Stimulated activated CD8-positive, alpha-beta memory T cell treated with anti-CD3 and anti-CD28 coated beads, Interleukin-15, amount 100 ng/mL, for 24 hours (primary cell): ENCODE data around the gene SH3BP4.
A peak's percentile ranks its signal among the peaks of the same experiment; 100 is the strongest.

Source experiments
- DNase-seq: peaks from one replicate; pipeline ENCODE4 v3.0.0-alpha.2; 2020; ENCODE audit warnings: low read depth

SH3BP4 gene, protein sequence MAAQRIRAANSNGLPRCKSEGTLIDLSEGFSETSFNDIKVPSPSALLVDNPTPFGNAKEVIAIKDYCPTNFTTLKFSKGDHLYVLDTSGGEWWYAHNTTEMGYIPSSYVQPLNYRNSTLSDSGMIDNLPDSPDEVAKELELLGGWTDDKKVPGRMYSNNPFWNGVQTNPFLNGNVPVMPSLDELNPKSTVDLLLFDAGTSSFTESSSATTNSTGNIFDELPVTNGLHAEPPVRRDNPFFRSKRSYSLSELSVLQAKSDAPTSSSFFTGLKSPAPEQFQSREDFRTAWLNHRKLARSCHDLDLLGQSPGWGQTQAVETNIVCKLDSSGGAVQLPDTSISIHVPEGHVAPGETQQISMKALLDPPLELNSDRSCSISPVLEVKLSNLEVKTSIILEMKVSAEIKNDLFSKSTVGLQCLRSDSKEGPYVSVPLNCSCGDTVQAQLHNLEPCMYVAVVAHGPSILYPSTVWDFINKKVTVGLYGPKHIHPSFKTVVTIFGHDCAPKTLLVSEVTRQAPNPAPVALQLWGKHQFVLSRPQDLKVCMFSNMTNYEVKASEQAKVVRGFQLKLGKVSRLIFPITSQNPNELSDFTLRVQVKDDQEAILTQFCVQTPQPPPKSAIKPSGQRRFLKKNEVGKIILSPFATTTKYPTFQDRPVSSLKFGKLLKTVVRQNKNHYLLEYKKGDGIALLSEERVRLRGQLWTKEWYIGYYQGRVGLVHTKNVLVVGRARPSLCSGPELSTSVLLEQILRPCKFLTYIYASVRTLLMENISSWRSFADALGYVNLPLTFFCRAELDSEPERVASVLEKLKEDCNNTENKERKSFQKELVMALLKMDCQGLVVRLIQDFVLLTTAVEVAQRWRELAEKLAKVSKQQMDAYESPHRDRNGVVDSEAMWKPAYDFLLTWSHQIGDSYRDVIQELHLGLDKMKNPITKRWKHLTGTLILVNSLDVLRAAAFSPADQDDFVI

DNA sequence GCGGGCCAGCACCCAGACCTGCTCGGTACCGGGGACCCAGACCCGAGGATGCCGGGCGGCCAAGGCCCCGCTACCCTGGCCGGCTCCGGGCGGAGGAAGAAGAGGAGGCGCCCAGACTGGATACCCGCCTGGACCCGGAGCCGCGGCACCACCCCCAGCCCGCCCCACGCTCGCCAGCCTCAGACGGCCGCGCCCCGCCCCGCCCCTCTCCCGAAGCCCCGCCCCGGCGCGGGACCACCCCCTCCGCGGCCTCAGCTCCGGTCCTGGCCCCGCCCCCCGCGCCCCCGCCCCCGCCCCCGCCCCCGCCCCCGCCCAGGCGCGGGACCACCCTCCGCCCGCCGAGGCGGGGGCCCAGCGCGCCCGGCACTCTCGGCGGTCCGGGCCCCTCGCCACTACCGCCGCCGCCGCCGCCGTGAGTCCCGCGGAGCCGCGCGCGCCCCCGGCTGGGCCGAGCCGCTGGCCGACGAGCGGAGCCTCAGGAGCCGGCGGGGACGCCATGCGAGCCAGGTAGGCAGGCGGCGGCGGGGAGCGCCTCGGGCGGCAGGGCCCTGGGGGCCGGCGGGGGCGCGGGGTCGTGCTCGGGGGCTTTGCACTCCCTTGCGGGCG, at the start of gene SH3BP4:
SH3BP4 (plus strand) TSS at position 354 of the 606 bp plus-strand sequence. CDS start 82,986 bp downstream, outside the sequence.
- peak; percentile 17 for DNase-seq

DNA sequence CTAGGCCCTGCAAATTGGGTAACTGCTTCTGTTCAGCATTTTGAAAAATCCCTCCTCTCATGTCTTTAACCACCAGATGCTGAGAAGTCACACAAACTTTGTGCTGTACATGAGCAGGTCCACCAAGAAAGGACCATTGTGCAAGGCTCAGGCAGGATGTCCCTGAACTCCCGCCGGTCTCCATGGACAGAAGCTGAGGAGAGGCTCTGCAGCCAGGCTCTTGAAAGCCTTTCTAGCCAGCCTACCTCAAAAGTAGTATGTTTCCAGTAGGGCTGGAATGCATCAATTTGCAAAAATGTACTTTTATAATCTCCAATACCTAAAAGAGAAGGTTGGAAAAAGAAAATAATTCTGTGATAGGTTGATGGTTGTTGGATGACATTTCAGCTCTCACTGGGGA, 47.0 kb upstream of the SH3BP4 start:
- no peak for DNase-seq

DNA sequence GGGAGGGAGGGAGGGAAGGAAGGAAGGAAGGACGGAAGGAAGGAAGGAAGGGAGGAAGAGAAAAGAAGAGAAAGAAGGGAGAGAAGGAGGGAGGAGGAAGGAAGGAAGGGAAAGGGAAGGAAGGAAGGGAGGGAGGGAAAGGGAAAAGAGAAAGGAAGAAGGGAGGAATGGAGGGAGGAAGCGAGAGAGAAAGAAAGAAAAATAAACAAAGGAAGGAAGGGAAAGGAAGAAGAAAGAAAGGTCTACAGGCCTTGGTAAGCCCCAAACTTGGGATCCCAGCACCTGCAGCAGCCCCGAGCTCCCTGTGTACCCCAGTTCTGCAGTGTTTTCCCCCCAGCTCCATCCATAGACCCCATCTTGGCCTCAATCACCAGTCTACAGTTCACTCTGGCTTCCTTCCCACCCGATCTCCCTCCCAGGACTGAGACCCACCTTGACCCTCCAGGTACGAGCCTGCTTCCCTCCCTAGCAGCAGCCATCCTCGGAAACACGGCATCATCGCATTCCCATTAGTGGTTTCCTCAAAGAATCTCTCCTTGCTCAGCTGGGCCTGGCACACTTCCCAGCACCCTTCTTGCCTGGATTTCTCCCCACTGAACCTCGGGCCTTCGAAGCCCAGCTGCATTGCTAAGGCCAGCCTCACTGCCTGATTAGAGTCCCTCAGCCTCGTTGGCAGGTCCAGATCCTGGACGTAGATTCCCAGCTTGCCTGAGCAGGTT, 46.1 kb upstream of the SH3BP4 start:
- no peak for DNase-seq

DNA sequence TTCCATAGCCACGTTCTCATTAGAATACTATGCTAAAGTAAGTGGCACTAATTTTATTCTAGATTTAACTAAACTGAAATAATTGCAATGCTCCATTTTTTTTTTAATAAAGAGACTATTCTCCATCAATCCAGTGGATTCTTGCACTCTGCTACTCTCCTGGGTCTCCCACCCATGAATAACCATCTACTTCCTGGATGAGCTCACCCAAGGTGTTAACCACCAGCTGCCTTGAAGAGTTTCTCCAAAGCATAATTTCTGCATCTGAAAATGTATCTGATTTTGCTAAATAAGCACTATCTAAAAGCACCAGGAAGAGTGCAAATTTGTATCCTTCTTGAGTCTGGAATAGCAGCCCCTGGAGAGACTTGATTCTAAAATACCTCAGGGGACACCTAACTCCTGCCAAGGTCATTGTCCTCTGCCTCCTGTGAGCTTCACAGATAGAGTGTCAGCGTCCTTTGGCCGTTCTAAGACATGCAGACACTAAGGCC, 41.6 kb upstream of the SH3BP4 start:
- DNase-seq: no peak

DNA sequence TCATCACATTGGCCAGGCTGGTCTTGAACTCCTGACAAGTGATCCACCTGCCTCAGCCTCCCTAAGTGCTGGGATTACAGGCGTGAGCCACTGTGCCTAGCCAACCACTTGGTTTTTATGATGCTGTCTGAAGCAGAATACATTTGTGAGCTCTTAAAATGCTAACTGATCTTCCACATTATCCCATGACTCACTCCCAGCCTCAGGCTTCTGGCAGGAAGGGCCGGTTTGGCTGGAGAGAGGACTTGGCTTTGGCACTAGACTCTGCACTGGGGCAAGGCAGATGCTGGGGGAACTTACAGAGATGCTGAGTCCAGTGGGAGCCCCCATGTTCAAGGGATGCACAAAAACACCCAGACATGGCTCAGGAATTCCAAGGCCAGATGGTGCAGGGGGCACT, 40.5 kb upstream of the SH3BP4 start:
- no peak for DNase-seq

DNA sequence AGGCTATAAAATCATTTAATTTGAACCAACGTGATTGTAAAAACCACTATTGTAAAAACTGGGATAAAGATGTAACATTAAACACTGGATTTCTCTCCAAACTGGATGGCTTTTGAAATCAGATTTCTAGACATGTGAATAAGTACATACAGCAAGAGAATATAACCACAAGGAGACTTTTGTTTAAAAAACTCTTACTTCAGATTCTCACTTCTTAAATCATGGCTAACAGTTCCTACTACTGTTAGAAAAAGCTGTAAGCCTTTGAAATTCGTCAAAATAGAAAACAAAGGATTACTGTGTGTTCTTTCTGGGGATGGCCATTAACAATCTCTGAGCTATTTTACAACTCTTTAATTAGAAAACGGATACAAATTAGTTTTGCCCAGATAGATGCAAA, 39.4 kb upstream of the SH3BP4 start:
- DNase-seq: no peak

DNA sequence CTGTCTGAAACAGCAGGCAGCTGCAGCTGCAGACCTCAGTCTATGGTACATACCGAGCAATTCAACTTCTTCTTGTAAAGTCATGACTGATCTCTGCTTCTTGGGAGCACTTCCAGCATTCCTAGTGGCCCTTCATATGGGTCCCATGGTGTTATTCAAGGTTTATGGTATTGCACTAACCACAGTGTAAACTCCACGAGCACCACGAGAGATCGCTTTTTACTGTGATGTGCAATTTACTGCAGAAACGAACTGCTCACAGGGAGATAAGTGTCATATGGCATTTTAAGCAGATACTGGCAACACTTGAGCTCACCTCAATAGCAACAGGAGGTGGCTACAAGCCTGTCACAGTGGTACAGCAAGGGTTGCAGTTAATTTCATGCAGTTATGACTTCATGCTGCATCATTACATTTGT, 38.6 kb upstream of the SH3BP4 start:
- no peak for DNase-seq

DNA sequence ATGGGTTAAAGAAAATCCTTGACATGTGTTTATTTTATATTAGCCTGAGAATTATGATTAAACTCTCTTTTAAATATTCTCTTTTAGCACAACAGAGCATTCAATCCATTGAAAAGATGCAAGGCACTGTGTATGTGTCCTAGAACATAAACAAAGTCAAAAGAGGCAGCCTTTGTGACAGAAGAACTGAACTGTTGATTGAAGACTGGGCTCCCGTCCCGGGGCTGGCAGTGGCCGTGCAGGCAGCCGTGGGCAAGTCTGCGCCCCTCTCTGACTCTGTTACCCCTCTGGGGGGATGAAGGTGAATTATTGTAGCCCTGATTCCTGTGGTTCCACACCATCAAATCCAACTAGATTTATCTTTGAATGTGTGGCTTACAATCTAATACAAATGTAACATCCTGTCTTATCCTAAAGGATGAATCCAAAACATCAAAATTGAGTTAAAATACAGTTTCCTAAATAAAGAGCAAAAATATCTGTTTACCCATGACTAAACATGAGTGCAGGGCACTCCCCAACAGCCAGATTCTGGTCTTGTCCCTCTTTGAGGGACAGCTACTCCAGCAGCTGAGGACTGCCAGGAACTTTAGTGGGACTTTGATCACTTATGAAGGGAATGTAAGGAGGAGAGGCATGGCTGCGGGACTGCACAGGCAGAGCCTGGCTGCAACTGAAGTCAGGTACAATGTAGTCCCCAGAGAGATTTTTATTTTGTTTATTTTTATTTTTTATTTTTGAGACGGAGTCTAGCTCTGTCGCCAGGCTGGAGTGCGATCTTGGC, 37.3 kb upstream of the SH3BP4 start:
- no peak for DNase-seq

DNA sequence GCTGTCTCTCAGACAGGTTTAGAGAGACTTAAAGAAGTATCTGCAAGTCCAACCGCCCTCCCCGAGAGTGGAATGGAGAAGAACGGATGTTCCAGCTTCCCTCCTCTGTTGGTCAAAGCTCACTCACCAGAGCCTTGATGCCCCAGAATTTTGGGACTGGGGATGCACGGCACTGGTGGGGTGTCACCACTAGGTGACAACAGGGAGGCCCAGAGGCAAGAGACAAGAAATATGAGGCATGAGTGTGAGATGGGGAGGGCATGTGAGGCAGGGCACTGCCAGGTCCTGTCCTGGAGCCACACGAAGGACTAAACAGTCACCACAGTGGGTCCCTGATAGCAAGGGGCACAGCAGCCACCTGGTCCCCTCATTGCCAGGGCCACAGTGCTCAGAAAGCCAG, 35.1 kb upstream of the SH3BP4 start:
- no peak for DNase-seq

DNA sequence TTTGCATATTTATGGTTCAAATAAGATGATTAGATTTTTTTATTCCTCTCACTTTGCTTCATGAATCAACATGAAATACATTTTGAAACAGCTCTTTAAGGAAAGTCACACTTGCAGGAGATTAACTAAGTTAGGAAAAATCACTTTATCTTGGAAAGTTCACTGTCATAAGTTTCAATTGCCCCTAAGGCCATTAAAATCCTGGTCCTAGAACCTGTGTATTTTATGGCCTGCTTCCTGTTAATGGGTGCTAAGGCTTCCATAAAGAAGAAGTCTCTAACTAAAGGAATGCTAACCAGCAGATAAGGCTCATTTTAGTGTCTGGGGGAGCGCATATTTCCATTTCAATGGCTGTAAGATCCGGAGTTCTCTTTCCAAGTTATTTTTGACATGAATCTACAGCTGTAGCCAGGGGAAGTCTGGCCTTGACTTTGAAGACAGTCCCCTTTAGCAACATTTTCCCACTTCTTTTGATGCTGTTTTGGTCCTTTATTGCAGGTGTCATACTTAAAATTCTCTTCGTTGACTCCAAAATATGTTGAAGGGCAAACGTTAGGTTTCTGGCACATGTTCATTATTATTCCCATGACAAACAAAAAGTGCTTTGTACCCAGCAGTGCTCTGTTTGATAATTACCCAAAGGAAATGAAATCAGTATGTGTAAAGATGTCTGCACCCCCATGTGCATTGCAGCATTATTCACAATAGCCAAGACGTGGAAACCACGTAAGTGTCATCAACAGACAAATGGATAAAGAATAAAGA, 34.4 kb upstream of the SH3BP4 start:
- DNase-seq: no peak

DNA sequence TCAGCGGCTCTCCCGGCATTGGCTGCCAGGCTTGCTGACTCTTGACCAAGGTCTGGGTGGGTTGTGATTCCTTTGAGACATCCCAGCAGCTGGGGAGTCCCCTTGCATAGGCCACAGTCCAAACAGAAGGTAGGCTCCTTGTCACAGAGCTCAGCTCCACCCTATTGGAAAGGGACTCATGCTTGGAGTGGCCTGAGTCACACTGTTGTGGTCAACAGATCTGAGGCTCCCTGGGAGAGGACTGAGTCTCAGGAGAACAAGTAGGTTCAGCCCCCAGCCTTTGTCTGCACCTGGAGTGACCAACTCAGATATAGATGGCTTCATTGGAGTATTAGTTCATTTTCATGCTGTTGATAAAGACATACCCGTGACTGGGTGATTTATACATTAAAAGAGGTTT, 32.1 kb upstream of the SH3BP4 start:
- no peak for DNase-seq

DNA sequence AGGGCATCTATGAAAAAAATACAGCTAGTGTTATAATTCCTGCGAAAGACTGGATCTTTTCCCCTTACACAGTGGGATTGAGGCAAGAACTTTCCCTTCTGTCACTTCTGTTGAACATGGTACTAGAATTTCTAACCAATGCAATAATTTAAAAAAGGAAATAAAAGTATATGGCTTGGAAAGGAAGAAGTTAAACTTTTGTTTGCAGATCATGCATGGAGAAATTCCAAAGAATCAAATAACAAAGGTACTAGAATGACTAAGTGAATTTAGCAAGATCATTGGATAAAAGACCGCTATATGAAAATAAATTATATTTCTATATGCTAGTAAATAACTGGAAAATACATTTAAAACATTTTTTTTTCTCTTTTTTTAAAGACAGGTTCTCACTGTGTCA, 31.0 kb upstream of the SH3BP4 start:
- DNase-seq: no peak

DNA sequence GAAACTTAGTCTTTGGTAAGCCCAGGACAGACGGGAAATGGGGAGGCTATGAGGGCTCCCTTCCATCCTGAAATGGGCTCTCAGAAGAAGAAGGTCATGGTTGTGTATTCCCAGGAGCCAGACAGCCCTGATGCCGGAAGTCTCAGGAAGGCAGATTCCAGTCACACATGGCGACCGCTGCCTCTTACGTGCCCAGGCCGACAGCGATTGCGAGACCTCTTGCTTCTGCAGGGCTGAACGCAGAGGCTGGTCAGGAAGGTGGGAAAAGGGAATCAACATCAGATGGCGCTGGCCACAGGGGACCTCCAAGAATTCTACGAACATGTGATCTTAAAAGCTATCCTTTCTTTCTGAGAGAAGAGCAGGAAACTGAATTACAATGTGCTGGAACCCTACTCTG, 22.8 kb upstream of the SH3BP4 start:
- no peak for DNase-seq

DNA sequence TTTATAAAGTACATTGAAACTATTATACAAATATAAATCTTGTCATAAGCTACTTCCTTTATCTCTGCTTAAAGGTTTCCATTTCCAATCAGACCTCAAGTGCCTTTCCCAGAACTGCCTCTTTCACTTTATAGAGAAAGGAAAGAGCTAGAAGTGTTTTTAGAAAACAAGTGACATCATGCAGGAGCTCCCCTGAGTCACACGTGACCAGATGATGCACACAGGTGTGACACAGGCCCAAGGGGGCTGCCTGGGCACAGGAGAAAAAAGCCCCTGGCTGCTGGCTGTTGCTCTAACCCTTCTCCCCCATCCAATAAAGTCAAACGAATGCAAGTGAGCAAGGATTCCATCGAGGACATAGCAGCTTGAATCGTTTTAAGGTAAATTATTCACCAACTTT, 21.4 kb upstream of the SH3BP4 start:
- no peak for DNase-seq

DNA sequence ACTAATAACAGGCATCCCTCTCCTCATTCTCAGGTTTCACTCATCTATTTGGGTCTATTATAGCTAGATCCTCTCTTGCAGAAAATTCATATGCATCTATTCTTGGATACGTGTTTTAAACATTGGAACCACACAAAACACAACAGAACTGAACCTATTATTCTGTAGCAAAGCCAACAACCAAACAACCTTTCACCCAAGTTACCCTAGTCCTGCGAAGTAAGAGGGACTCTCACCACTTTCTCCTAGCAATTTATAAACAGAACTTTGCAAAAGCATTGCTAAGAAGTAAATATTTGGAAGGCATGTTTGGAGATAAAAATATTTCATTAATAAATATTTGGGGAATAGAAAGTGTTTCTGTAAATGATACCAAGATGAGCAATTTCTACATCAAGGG, 20.4 kb upstream of the SH3BP4 start:
- DNase-seq: no peak

DNA sequence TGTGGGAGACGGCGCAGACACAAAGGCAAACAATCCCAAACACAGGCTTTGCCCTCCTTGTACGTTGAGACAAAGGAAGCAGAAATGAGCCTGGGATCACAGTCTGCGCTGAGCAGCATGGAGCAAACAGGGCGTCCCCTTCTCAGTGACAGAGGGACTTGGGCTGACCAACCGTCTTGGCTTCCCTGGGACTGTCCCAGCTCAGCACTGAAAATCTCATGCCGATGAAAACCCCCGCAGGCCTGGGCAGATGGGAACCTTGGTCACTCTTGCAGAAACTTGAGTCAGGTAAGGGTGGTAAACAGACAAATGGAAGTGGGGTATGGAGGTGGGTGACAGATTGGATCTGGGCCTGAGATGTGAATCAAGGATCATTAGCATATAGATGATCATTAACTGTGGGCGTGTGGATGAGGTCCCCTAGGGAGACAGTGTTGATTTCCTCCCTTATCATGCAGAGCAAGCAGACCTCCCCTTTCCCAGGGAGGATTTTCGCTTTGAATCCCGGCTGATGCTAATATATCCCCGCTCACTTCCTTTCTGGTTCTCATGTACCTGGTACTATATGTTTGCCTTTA, 19.1 kb upstream of the SH3BP4 start:
- no peak for DNase-seq

DNA sequence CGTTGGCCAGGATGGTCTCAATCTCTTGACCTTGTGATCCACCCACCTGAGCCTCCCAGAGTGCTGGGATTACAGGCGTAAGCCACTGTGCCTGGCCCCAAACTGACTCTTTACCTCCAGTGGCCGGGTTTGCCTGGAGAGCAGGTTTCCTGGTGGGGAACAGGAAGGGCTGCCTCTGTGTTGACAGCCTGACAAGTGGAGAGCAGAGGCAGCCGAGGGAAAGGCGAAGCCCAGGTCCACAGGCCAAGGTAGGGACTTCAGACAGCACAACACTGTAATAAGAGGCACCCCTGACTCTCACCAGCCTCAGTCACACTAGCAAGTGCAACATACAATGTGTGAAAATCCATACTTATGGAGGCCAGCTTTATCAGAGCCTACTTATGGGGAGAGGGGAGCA, 16.5 kb upstream of the SH3BP4 start:
- no peak for DNase-seq

DNA sequence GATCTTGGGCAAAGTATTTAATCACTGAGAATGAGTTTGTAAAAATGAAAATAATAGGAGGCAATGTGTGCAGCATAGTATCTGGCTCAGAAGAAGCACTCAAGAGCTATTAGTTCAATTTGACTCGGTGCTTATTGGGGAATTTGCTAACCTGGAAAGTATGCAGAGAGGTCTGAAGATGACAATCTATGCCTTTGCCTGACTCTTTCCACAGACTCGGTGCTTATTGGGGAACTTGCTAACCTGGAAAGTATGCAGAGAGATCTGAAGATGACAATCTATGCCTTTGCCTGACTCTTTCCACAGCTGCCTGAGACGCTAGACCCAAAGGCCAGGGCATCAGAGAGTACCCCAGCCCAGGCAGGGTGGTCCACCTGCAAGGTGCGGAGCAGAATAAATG, 12.2 kb upstream of the SH3BP4 start:
- DNase-seq: no peak

DNA sequence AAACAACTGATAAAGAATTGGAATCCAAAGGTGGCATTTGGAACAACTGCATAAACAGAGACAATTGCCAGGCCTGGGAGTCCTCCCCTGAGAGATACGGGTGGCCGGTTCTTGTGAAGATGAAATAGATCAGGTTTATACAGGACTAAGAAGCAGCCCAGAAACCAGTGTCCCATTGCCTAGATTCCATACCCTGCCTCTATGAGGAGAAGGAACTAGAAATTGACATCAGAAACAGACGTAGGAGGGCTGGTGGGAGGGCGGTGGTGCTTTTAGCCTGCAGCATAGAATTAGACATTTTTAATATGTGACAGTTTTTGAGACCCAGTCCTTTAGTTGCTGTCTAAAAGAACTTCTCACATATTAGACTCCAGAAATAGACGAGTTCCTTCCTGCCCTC, 11.8 kb upstream of the SH3BP4 start:
- DNase-seq: no peak

DNA sequence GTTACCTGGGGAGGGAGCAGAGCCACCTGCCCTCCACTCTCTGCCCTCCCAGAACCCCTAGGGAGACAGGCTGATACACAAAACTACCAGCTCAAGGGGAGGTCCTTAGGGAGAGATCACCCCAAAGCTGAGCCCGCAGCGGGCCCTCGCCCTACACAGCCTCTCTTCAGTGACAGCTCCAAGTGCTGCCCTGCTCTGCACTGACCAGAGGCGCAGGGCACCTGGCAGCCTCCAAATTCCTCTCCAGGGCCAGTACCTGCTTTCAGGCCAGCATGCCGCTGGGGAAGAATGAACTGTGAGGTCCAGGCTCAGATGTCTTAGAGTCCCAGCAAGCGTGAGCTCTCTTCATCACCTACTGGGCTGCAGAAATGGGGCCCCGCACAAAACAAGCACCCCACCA, 11.3 kb upstream of the SH3BP4 start:
- no peak for DNase-seq
